ENCODE results near the gene UMAD1.

DNA sequence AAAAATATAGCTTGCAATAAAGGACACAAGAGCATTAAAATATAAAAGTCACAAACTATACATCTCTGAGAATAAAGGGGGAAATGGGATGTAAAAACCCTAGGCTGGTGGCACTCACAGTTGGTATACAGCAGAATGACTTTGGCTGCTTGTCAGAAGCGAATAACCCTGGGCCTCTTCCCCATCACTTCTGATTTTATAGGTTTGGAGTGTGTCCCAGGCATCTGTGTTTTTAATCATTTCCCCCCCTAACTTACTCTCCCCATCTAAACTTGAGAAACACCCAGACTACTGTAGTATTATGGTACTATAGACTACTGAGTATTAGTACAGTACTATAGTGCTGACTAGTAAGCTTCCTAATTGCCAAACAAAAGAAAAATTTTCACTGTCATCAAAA lies 79.6 kb downstream of the UMAD1 start:
- TF ChIP-seq, protein P1, sequence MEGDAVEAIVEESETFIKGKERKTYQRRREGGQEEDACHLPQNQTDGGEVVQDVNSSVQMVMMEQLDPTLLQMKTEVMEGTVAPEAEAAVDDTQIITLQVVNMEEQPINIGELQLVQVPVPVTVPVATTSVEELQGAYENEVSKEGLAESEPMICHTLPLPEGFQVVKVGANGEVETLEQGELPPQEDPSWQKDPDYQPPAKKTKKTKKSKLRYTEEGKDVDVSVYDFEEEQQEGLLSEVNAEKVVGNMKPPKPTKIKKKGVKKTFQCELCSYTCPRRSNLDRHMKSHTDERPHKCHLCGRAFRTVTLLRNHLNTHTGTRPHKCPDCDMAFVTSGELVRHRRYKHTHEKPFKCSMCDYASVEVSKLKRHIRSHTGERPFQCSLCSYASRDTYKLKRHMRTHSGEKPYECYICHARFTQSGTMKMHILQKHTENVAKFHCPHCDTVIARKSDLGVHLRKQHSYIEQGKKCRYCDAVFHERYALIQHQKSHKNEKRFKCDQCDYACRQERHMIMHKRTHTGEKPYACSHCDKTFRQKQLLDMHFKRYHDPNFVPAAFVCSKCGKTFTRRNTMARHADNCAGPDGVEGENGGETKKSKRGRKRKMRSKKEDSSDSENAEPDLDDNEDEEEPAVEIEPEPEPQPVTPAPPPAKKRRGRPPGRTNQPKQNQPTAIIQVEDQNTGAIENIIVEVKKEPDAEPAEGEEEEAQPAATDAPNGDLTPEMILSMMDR (IDR thresholded peaks at IDR 0.05 in 8 of 11, conservative IDR thresholded peaks at IDR 0.05 in 3 of 11) = no peak
- no peak for TF ChIP-seq POLR2AphosphoS5 (IDR thresholded peaks at IDR 0.05)
- no peak for TF ChIP-seq POLR2A (IDR thresholded peaks at IDR 0.05)
